Right ventricle myocardium inferior (tissue), 1 donor: Measurements from ENCODE around the gene RYR2. TPM values are rescaled to one million over a fixed set of nuclear protein-coding genes. Genes with fewer than 3 reads are reported as not detected.
"Not testable (repeated sequence)": the region's sequence is repeated elsewhere in the genome, so short reads cannot be mapped to it uniquely, and the experiment has no call there.

Source experiments
- ATAC-seq: fragments of 200-7000 bp; cut with Tn5 transposase; one replicate; pipeline ENCODE4 v1.9.1; 2020; ENCODE audit warnings: mild to moderate bottlenecking, moderate library complexity
- DNase-seq: peaks from one replicate; pipeline ENCODE4 v3.0.0; 2021; ENCODE audit errors: missing footprints
- intact Hi-C: fragments of 100-400 bp; cut with DNase I; formaldehyde crosslinking; loops from one replicate; pipeline ENCODE4 v1.11.0; 2022
- total RNA-seq: library from RNA; stranded (reverse); fragmentation: NEBNext Ultra II Directional; extraction: Animal tissue kit (Norgen Biotek cat#: 25700); gene quantifications from one replicate; pipeline ENCODE4 v1.2.1, GENCODE V29; 2021
- donor health status: DM: no; HTN: yes; CAD: no; lungs with severe emphysema.

RYR2 gene
- total RNA-seq, 1 donor from 2014 or later: 694 TPM

DNA sequence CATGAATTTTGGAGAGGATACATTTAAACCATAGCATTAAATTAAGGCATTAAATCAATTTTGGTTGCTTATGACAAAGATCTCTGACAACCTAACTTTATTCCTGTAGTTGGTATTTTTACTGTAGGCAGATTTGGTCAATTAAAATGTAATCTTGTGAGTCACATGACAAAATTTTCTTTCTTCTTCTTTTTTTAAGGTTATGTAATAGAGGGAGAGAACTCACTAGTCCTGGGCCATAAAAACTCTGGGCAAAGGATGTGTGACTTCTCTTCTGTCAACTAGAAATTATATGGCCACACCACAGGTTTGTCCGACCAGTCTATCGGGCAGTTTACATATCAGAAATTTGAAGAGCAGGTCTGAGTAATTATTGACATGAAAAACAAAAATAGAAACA is 181.4 kb downstream of the RYR2 start:
- DNase-seq (no peak), ATAC-seq (no peak)
- intact Hi-C loops: no loop called here

DNA sequence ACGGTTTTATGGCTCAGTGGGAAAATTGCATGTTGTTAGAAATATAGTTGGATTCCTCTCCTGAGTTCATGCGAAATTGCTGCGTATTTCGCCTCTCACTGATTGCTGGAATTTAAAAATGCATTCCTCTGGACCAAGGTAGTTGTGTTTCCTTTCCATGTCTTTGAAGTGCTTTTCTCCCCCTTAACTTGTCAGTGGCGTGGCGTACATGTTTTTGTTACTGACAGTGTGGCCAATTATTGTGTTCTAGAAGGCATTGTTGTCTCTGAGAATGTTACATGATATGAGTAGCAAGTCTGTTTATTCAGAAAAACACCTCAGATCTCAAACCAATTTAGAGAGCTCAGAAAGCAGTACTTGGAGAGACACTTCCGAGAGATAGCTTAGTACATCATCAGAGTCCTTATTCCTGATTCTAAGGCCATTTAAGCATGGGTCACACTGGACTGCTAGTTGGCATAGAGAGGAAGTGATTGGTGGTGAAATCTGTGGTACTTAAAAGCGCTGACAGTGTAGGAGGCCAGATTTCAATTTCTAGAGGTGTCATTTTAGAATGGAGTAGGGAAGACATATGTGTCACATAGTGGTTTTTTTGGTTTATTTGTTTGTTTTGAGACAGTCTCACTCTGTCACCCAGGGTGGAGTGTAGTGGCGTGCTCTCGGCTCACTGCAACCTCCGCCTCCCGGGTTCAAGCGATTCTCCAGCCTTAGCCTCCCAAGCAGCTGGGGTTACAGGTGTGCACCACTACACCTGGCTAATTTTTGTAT is 184.4 kb downstream of the RYR2 start:
- DNase-seq (no peak), ATAC-seq (no peak)
- intact Hi-C loops: no loop called here

DNA sequence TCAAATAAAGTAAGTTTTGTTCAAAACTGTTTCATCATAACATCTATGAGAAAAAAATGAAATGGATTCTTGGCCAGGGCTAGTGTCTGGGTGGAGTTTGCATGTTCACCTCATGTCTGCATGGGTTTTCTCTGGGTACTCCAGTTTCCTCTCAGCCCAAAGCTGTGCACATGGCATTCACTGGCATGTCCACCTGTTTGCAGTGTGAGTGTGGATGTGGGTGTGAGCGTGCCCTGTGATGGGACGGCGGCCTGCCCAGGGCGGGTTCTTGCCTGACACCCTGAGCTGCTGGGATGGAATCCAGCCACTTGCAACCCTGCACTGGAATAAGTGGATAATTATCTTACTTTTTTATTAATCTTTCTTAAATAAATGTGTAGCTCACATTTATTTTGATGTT is 185.5 kb downstream of the RYR2 start:
- peak; percentile 45 for ATAC-seq
- intact Hi-C loops: no loop called here
- no peak for DNase-seq

DNA sequence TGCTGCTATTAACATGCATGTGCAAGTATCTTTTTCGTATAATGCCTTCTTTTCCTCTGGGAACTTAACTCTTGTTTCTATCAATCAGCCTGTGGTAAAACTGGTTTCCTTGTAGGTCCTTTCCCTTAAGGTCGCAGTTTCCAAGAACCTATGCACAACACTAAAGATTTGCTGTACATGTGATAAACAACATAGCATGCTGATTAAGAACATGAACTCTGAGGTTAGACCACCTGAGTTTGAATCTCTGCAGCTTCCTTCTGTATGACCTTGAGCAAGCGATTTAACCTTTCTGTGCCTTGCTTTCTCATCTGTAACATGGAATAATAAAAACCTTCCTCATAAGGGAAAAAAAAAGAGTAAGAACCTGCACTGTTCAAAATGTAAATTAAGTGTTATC is 186.4 kb downstream of the RYR2 start:
- DNase-seq (no peak), ATAC-seq (no peak)
- intact Hi-C loops: no loop called here

DNA sequence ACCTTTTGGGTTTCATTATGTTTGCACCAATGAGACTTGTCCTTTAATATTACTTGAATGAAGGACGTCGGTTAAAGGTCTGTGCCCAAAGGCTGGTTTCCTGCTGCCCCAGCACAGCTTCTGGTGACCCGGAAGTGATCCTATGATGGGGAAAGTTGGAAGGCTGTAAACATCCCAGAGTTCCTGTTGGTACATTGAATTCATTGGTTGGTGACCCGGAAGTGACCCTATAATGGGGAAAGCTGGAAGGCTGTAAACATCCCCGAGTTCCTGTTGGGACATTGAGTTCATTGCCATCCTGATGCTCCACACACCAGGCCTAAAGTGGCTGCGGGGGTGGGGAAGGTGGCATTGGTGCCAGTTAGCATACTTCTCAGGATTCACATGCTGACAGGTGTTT is 187.3 kb downstream of the RYR2 start:
- intact Hi-C loops: no loop called here
- DNase-seq: no peak
- ATAC-seq: peak; percentile 18

DNA sequence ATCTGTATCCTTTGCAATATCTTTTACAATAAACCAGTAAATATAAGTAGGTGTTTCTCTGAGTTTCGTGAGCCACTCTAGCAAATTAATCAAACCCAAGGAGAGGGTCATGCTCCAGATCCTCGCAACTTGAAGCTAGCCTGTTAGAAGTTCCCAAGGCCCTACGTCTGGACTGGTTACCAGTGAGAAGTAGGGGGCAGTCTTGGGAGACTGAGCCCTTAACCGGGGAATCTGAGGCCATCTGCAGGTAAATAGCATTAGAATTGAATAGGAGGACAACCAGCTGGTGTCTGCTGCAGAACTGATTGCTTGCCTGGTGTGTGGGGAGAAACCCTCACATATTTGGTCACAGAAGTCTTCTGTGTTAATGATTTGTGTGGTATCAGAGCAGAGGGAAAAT is 190.5 kb downstream of the RYR2 start:
- ATAC-seq: no peak
- DNase-seq: no peak

DNA sequence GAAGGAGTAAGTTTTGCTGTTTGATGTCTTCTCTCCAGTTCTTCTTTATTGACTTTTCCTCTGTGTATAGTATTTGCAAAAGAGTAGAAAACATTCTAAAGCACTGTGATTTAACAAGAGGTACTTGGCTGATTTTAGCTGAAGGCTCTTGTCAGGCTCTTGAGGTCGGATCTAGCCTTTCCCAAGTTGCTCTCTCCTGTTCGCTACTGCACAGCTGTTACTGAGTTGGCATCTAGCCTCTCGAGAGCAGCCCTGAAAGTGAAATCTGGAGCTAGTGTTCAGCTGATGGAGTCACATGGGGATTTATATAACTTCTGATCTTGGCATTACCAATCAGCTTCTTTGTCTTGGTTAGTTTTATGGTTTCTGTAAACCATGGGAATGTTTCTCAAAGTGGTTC is 193.1 kb downstream of the RYR2 start:
- no peak for DNase-seq

More for the DNA sequence above, 190.5 kb downstream of the RYR2 start:
- intact Hi-C loops: no loop called here

DNA sequence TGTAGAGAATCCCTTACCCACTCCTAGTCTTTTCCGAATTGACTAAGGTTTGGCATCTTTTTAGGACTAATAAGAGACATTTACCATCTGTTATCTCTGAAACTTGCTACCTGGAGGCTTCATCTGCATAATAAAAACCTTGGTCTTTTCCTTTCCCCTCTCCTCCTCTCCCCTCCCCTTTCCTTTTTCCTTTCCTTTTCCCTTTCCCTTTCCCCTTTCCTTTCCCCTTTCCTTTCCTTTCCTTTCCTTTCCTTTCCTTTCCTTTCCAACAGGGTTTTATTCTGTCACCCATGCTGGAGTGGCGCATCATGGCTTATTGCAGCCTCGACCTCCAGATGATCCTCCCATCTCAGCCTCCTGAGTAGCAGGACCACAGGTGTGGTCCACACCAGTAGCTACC is 195.7 kb downstream of the RYR2 start:
- DNase-seq: no peak
- intact Hi-C loops: no loop called here
- ATAC-seq: no peak

More for the DNA sequence above, 193.1 kb downstream of the RYR2 start:
- intact Hi-C loops: no loop called here
- peak; percentile 35 for ATAC-seq

DNA sequence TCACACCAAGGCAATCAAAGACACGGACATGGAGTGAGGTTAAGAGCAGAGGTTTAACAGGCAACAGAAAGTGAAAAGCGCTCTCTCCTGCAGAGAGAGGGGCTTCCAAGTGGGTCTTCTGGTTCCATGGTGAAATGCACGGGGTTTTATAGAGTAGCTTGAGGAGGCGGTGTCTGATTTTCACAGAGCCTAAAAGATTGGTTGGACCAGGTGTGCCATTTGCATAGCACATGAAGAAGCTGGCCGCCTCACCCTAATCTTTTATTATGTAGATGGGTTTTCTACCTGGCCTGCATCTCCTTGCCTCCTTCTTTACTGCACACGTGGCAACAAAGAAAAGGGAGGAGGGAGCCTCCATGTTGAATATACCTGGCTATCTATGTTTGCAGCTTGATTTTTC is 197.3 kb downstream of the RYR2 start:
- DNase-seq (no peak), ATAC-seq (no peak)
- intact Hi-C loops: no loop called here

DNA sequence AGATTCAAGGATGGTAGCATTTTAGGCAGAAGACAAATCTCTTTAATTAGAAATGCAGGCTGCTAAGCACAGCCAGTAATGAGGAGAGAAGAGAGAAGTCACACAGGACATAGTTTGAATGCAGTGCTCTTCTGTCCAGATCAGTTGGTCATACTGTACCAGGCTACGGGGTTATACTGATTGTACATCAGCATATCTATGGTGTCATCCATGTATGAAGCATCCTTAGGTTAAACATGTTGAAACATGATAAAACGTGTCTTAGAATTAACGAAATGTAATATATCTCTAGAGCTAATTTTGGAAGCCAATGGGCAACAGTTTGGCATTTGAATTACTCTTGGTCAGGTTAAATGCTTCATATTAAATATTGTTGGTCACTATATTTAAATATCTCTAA is 199.1 kb downstream of the RYR2 start:
- ATAC-seq (no peak), DNase-seq (no peak)
- intact Hi-C loops: loop anchor here (5.0 kb wide), 1 partner anchor 206 kb away; no protein-coding TSS in a partner anchor

DNA sequence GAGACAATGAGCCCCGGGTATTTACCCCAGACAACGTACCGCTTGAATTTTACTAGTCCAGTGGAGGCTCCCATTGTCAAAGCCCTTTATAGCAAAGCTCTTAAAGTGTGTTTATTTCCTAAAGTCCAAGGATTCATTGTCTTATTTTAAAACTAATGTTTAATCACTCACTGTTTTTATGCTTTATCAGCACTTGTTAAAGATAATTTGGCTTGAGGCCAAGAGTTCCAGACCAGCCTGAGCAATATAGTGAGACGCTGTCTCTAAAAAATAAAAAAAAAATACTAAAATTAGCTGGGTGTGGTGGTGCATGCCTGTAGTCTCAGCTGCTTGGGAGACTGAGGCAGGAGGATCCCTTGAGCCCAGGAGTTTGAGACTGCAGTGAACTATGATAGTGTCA is 202.8 kb downstream of the RYR2 start:
- no peak for ATAC-seq
- DNase-seq: no peak
- intact Hi-C loops: loop anchor here (5.0 kb wide), 1 partner anchor 203 kb away; no protein-coding TSS in a partner anchor

DNA sequence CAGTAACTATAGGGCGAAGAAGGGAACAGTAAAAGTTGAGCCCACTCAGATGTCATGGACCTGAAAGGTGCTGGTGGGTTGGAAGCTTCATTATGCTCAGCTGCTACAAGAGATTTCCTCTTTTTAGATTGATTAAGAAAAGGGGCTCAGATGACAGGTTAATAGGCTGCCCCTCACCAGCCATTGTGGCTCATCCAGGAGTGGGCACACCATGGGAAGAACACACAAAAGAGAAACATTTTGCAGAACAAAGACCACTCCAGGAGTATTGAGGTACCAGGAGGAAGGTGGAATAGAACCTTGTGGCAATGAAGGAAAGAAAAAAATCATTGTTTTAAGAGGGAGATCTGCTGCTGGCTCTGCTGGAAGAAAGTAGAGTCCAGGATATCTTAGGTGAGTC is 205.5 kb downstream of the RYR2 start:
- DNase-seq: no peak
- no peak for ATAC-seq
- intact Hi-C loops: no loop called here

DNA sequence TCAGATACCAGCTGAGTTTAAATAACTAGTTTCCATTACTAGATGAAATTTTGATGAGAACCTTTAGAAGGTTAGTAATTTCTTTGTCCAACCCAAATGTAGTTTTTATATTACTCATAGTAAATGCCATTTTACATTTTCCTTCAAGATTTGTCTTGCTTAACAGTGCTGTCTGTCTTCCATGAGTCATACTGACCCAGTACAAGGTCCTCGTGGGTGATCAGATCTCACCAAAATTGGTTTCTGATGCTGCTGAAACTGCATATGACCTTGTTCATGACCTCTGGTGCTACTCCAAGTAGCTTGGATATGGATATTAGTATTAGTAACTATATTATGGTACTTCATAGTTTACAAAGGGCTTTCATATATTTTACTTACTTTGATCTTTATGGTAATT is 207.1 kb downstream of the RYR2 start:
- ATAC-seq (no peak), DNase-seq (no peak)
- intact Hi-C loops: no loop called here

DNA sequence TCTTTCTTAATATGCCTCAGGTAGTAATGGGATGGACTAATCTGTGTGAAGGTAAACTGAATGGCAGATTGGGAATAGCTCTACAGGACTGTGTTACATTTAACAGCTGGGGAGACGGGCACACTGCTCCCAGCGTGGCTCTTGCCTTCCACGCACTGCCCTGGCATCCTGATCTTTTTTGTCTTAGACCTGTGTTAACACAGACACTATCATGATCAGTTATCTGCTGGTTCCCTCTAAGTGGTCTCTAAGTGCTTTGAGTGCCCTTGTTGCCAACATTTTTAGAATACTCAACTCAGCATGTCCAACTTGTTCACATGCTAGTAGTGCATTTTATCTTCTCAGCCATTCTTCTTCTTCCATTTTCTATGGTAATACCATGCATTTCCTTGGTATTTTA is 208.1 kb downstream of the RYR2 start:
- intact Hi-C loops: no loop called here
- ATAC-seq (peak; percentile 17), DNase-seq (no peak)

DNA sequence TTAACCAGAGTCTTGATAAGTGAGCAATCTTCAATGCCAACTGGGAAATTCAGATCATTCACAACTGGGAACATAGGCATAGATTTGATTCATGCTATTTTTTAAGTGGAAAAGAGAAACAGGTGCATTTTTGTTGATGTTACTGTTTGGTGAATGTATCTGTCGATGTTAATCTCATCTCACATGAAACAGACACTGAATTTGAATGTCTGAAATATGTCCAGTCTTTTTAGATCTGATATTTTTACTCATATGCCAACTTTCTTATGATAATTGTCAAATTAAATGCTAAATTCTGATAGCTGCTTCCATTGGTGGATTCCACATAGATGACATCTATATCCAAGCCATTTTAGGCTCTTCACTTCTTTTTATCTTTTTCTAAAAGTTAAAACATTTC is 213.1 kb downstream of the RYR2 start:
- intact Hi-C loops: no loop called here
- ATAC-seq (no peak), DNase-seq (no peak)

DNA sequence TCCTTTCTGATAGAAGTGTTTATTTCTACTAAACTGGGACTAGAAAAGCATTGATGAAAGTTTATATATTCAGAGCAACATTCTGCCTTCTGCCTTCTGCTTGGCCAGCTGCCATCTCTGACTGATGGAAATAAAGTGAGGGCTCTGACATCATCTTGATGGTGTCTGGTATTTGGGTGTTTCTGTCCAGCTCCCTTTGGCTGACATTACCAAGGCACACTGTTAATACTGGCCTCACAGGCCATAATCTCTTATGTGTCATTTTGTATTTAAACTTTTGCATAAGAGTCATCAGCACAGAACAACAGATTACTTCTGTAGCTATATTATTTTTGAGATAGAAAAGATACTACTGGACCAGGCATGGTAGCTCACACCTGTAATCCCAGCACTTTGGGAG is 216.9 kb downstream of the RYR2 start:
- intact Hi-C loops: no loop called here
- ATAC-seq: peak; percentile 64
- no peak for DNase-seq

DNA sequence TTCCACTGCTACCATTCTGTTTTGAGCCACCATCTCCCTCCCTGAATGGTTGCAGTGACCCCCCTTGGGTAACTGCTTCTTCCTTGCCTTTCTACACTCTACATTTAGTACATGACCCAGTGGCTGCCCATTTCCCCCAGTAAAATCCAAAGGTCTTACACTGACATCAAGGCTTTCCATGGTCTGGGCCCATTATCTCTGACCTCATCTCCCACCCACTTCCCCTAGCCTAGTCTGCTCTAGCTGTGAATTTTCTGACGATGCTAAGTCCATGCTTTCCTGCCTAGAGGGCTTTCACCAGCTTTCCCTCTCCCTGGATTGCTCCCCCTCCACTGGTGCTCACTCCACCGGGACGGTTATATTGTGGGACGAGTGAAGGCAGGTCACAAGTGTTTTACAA is 219.2 kb downstream of the RYR2 start:
- intact Hi-C loops: no loop called here
- no peak for DNase-seq
- no peak for ATAC-seq

DNA sequence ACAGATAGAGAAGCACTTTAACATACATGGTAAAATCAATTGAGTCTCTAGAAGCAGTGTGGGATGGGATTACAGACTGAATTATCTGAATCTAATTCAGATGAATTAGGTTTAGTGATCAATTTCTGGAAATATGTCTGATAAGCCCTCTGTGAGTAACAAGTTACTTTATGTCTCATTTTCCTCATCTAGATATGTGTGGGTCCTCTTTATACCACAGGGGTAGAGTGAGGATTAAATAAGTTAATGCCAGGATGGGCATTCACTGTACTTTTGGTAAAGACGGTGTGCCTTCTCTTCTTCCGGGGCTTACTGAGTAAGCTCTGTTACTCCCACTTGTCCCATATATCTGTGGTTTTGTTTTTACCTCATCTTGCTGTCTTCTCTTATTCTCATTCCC is 225.8 kb downstream of the RYR2 start:
- intact Hi-C loops: no loop called here
- no peak for ATAC-seq

DNA sequence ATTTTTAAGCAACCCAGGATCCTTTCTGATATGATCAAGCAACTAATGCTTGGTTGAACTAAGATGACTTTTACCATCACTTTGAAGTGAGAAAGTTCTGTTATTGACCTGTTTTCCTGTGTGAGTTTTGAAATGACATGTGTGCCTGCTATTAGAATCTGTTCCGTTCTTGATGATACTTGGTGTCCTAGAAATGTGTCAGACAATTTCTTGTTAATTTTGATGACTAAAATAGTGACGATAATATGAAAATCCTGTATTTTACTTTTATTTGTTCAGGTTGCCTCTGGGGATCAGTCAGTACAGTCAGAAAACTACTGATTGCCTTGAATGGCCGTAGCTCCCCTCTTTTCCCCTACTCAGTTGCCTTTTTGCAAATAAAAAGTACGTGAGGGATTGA is 228.0 kb downstream of the RYR2 start:
- DNase-seq (no peak), ATAC-seq (no peak)
- intact Hi-C loops: no loop called here

More for the DNA sequence above, 225.8 kb downstream of the RYR2 start:
- no peak for DNase-seq

DNA sequence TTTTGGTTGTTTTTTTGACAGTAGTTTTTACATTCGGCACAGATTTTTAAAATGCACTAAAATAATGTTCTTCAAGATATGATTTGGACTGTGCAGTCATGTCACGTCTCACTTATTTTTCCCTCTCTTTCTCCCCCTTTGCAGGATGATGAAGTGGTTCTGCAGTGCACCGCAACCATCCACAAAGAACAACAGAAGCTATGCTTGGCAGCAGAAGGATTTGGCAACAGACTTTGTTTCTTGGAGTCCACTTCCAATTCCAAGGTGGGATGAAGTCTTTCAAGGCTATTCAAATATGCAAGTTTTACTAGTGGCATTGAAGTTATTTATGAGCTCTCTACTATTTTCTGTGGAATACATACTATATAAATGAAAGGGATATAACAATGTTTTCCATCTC is 228.4 kb downstream of the RYR2 start:
- intact Hi-C loops: no loop called here
- no peak for ATAC-seq

DNA sequence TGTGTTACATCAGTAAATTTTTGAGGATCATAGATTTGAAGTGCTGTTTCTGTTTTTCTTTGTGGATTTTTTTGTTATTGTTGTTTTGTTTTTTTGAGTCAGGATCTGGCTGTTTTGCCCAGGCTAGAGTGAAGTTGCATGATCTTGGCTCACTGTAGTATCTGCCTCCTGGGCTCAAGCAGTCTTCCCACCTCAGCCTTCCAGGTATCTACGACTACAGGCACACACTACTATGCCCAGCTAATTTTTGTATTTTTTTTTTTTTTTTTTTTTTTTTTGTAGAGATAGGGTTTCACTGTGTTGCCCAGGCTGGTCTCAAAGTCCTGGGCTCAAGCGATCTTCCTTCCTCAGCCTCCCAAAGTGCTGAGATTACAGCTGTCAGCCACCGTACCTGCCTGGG is 236.0 kb downstream of the RYR2 start:
- ATAC-seq, DNase-seq, intact Hi-C loops: not testable (repeated sequence)

More for the DNA sequence above, 228.4 kb downstream of the RYR2 start:
- no peak for DNase-seq
